ENCODE results near the gene FCHSD1. TPM values are rescaled to one million over a fixed set of nuclear protein-coding genes. Genes with fewer than 3 reads are reported as not detected.
A peak's percentile ranks its signal among the peaks of the same experiment; 100 is the strongest.

The FCHSD1 gene
- total and polyA plus RNA-seq, 2 donors (not counting 1 experiment from before 2014, with no cell fraction given): 123 to 193 TPM

- Mint-ChIP-seq H3K4me1 (peaks cover 39% of the 10 kb centered on the region), H3K27ac (peak overlapping the region; percentile 60), H3K4me3 (peak overlapping the region; percentile 94), H3K27me3 (no peaks in the 10 kb centered on the region), H3K9me3 (ENCODE audit: insufficient read depth) (no peaks in the 10 kb centered on the region)
- peaks cover 1 to 24% of the 10 kb centered on the region in 2 experiments for H3K36me3 ChIP-seq (replicated peaks in 1 of 2; ENCODE audit: control extremely low read depth in 1 of 2, control insufficient read depth in 1 of 2, extremely low read depth in 1 of 2, insufficient read depth in 2 of 2, low read length in 1 of 2)
- H3K79me2 ChIP-seq (ENCODE audit: control insufficient read depth, insufficient read depth, low read length): peaks cover 64% of the 10 kb centered on the region
- peak overlapping the region in 1 of 2 donors; percentile 66 for H3K27ac ChIP-seq (ENCODE audit: low read length in 2 of 2)
- H4K20me1 ChIP-seq (ENCODE audit: control insufficient read depth, insufficient read depth, low read length, poor library complexity, severe bottlenecking): peaks cover 23% of the 10 kb centered on the region
- peaks cover 30 to 36% of the 10 kb centered on the region in 2 donors for H3K4me1 ChIP-seq (ENCODE audit: control insufficient read depth in 2 of 2, insufficient read depth in 2 of 2, low read length in 2 of 2)
- WGBS (ENCODE audit: insufficient coverage): 97% methylated on average over 4 of the region's 6 CpGs
- TF ChIP-seq CTCF (IDR thresholded peaks at IDR 0.05) (no peak), EZH2 (IDR thresholded peaks at IDR 0.05; ENCODE audit: borderline replicate concordance, insufficient read depth, low read depth, low read length, poor library complexity, severe bottlenecking) (no peak)
- no peak overlapping the region for H3K4me3 ChIP-seq (ENCODE audit: control extremely low read depth in 1 of 5, extremely low read depth in 1 of 5, insufficient read depth in 1 of 5, low read depth in 2 of 5, low read length in 4 of 5)
- H3K9me3 ChIP-seq (ENCODE audit: control extremely low read depth in 1 of 3, control insufficient read depth in 2 of 3, insufficient read depth in 1 of 3, low read length in 2 of 3): no peaks in the 10 kb centered on the region
- no peak overlapping the region for H3K9ac ChIP-seq (ENCODE audit: low read length)
- peak overlapping the region; percentile 25 for H3K4me2 ChIP-seq (replicated peaks; ENCODE audit: low read depth, low read length, poor library complexity, severe bottlenecking)
- DNase-seq: no peak
- POLR2A ChIA-PET: interaction anchor here (1.5 kb wide), 1 partner anchor 11 kb away, joined by 9 read pairs; no protein-coding TSS in a partner anchor
- CTCF ChIA-PET: interaction anchor here (1.0 to 10.3 kb wide), 6 partner anchors 10 to 71 kb away, joined by 3 to 124 read pairs (median 19); partner anchors contain the start of gene DIAPH1
- no peak overlapping the region for H2AFZ ChIP-seq (ENCODE audit: insufficient read depth, low read depth, low read length, poor library complexity, severe bottlenecking)
- no peak for ATAC-seq (ENCODE audit: low read depth)
- intact Hi-C loops (cut with micrococcal nuclease): no loop called here
- no peaks in the 10 kb centered on the region for H3K27me3 ChIP-seq (replicated peaks in 1 of 4; ENCODE audit: control extremely low read depth in 1 of 4, control insufficient read depth in 3 of 4, insufficient read depth in 4 of 4, low read length in 3 of 4)
These were observed 16.5 kb downstream of the FCHSD1 start for GRCh38 chr5:141634720-141635119.

GRCh38 chr5:141633871-141634561 lies 17.2 kb downstream of the FCHSD1 start:
- no peaks in the 10 kb centered on the region for H3K27me3 Mint-ChIP-seq
- Histone ChIP-seq H3K27ac (ENCODE audit: low read length in 2 of 2) (peak overlapping the region in 1 of 2 donors; percentile 66), H3K36me3 (replicated peaks in 1 of 2; ENCODE audit: control extremely low read depth in 1 of 2, control insufficient read depth in 1 of 2, extremely low read depth in 1 of 2, insufficient read depth in 2 of 2, low read length in 1 of 2) (peaks cover 1 to 31% of the 10 kb centered on the region in 2 experiments), H3K27me3 (replicated peaks in 1 of 4; ENCODE audit: control extremely low read depth in 1 of 4, control insufficient read depth in 3 of 4, insufficient read depth in 4 of 4, low read length in 3 of 4) (no peaks in the 10 kb centered on the region), H4K20me1 (ENCODE audit: control insufficient read depth, insufficient read depth, low read length, poor library complexity, severe bottlenecking) (peaks cover 23% of the 10 kb centered on the region), H3K4me1 (ENCODE audit: control insufficient read depth in 2 of 2, insufficient read depth in 2 of 2, low read length in 2 of 2) (peaks cover 30 to 36% of the 10 kb centered on the region in 2 donors), H2AFZ (ENCODE audit: insufficient read depth, low read depth, low read length, poor library complexity, severe bottlenecking) (peak overlapping the region; percentile 18), H3K9me3 (ENCODE audit: control extremely low read depth in 1 of 3, control insufficient read depth in 2 of 3, insufficient read depth in 1 of 3, low read length in 2 of 3) (no peaks in the 10 kb centered on the region), H3K79me2 (ENCODE audit: control insufficient read depth, insufficient read depth, low read length) (peaks cover 69% of the 10 kb centered on the region), H3K9ac (ENCODE audit: low read length) (no peak overlapping the region), H3K4me2 (replicated peaks; ENCODE audit: low read depth, low read length, poor library complexity, severe bottlenecking) (peak overlapping the region; percentile 25), H3K4me3 (ENCODE audit: control extremely low read depth in 1 of 5, extremely low read depth in 1 of 5, insufficient read depth in 1 of 5, low read depth in 2 of 5, low read length in 4 of 5) (no peak overlapping the region)
- H3K4me1 Mint-ChIP-seq: peaks cover 39% of the 10 kb centered on the region
- ATAC-seq (ENCODE audit: low read depth): no peak
- H3K4me3 Mint-ChIP-seq: peak overlapping the region; percentile 24
- H3K9me3 Mint-ChIP-seq (ENCODE audit: insufficient read depth): no peaks in the 10 kb centered on the region
- POLR2A ChIA-PET: interaction anchor here (0.9 to 1.5 kb wide), 2 partner anchors 10 to 15 kb away, joined by 5 to 9 read pairs; partner anchors contain the start of gene DIAPH1
- 39% methylated on average over 3 of the region's 5 CpGs for WGBS (ENCODE audit: insufficient coverage)
- peak overlapping the region; percentile 44 for H3K27ac Mint-ChIP-seq
- CTCF ChIA-PET: interaction anchor here (0.9 to 10.3 kb wide), 8 partner anchors 9 to 70 kb away, joined by 3 to 124 read pairs (median 6); partner anchors contain the start of gene DIAPH1
- intact Hi-C loops (cut with micrococcal nuclease): no loop called here
- TF ChIP-seq EZH2 (IDR thresholded peaks at IDR 0.05; ENCODE audit: borderline replicate concordance, insufficient read depth, low read depth, low read length, poor library complexity, severe bottlenecking): no peak
- TF ChIP-seq CTCF (IDR thresholded peaks at IDR 0.05): no peak
- no peak for DNase-seq

Data from B cell (primary cell).